SKM-1 treated with dmso at 0.1 percent for 144 hours (cell line): ENCODE data around the gene ADRA2C.

Experiments
- DNase-seq: peaks from one replicate; lab custom pipeline; 2025; ENCODE audit not compliant: unreplicated experiment; lab: John Stamatoyannopoulos, UW

The ADRA2C gene

GRCh38 chr4:3775005-3775404, 8.8 kb downstream of the ADRA2C start:
- DNase-seq = no peak

GRCh38 chr4:3775576-3775975, 9.4 kb downstream of the ADRA2C start:
- DNase-seq = no peak

- no peak for DNase-seq
Measured at GRCh38 chr4:3776166-3777032, 10.2 kb downstream of the ADRA2C start.

- no peak for DNase-seq
Measured at GRCh38 chr4:3777033-3777390, 10.8 kb downstream of the ADRA2C start.

- DNase-seq = no peak
Measured at GRCh38 chr4:3777669-3778068, 11.5 kb downstream of the ADRA2C start.

- DNase-seq = no peak
Measured at GRCh38 chr4:3779509-3779908, 13.3 kb downstream of the ADRA2C start.

GRCh38 chr4:3780347-3781171, 14.4 kb downstream of the ADRA2C start:
- DNase-seq = no peak

- peak; percentile 37 for DNase-seq
Measured at GRCh38 chr4:3781193-3781886, 15.2 kb downstream of the ADRA2C start.

- no peak for DNase-seq
Measured at GRCh38 chr4:3781997-3782930, 16.1 kb downstream of the ADRA2C start.

GRCh38 chr4:3783693-3784306, 17.6 kb downstream of the ADRA2C start:
- no peak for DNase-seq

GRCh38 chr4:3784454-3785291, 18.5 kb downstream of the ADRA2C start:
- no peak for DNase-seq

GRCh38 chr4:3785292-3785565, 19.0 kb downstream of the ADRA2C start:
- no peak for DNase-seq

GRCh38 chr4:3786196-3786869, 20.1 kb downstream of the ADRA2C start:
- no peak for DNase-seq

- DNase-seq = no peak
Measured at GRCh38 chr4:3787489-3788365, 21.5 kb downstream of the ADRA2C start.

GRCh38 chr4:3788366-3788660, 22.1 kb downstream of the ADRA2C start:
- no peak for DNase-seq

- no peak for DNase-seq
Measured at GRCh38 chr4:3789587-3789986, 23.4 kb downstream of the ADRA2C start.

- no peak for DNase-seq
Measured at GRCh38 chr4:3790006-3790561, 23.9 kb downstream of the ADRA2C start.

GRCh38 chr4:3791256-3791655, 25.1 kb downstream of the ADRA2C start:
- no peak for DNase-seq
